Endothelial cell of umbilical vein (primary cell): ENCODE measurements around the gene PARP6.
"Not testable (repeated sequence)": the region's sequence is repeated elsewhere in the genome, so short reads cannot be mapped to it uniquely, and the experiment has no call there.

Experiments used
- CTCF ChIP-seq, 2 donors: IDR thresholded peaks; 1 replicate in 1 of 2; 2 replicates in 1 of 2; pipeline ENCODE4 v1.5.1; 2011; ENCODE audit warnings: low read length in 2 of 2, mild to moderate bottlenecking in 2 of 2, moderate library complexity in 2 of 2, control low read depth in 1 of 2, inconsistent platforms in 1 of 2, low read depth in 1 of 2; ENCODE audit not compliant: insufficient read depth in 1 of 2; ENCODE audit errors: extremely low read depth in 1 of 2
- MYC ChIP-seq: IDR thresholded peaks from one replicate; pipeline ENCODE4 v1.6.1; 2011; ENCODE audit warnings: mild to moderate bottlenecking, low read depth, low read length

GRCh38 chr15:72275635-72276325, 3.4 kb upstream of the PARP6 start:
- not testable (repeated sequence) for TF ChIP-seq CTCF (IDR thresholded peaks at IDR 0.05; ENCODE audit: extremely low read depth in 1 of 2, insufficient read depth in 1 of 2, low read depth in 1 of 2, low read length in 2 of 2); MYC
